Lower leg skin (tissue), 3 donors: ENCODE data around the gene NDUFA7.

ENCODE experiments used
- POLR2A ChIP-seq, 2 donors: fragments of 450-650 bp; IDR thresholded peaks; one replicate each; pipeline ENCODE4 v1.6.1; 2016 to 2017; ENCODE audit warnings: antibody characterized with exemption in 2 of 2, mild to moderate bottlenecking in 1 of 2, moderate library complexity in 1 of 2
- TF ChIP-seq, protein P1 (sequence below), 3 donors: fragments of 450-650 bp; IDR thresholded peaks; one replicate each; pipeline ENCODE4 v1.5.1; 2016; ENCODE audit warnings: antibody characterized with exemption in 3 of 3, mild to moderate bottlenecking in 3 of 3, moderate library complexity in 2 of 3

DNA sequence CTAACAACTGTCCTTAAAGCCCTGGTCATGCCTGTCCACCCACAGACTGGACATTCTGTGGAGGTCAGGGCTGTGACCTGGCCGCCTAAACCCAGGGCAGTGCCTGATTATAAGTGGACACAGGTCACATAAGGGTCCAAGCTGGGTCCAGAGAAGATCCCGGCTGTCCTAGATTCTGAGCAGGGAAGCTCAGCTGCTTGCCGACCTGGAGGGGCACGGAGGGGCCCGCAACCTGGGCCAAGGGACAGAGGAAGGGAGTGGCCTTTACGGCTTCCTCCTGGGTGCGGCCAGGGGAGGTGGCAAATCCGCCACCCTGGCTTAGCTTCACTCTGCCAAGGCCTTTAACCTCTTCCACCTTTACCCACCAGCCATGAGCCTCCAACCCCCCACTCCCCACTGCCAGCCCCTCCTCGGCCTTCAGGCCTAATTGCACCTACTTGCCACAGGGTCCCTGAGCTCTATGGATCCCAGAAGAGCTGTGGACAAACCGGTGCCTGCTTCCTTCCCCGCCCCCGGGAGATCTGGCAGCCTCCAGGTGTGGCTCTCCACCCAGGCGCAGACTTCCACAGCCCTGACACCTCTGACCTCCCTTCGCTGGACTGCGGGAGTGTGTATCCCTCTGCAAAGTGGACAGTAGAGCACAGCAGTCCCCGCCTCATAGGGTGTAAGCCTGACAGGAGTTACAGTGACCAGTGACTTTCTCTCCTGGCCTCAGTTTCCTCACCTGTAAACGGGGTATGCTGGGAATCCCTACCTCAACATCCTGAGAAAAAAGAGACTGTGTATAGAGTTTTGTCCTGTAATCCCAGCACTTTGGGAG is 14.7 kb downstream of the NDUFA7 start:
- TF ChIP-seq, protein P1, sequence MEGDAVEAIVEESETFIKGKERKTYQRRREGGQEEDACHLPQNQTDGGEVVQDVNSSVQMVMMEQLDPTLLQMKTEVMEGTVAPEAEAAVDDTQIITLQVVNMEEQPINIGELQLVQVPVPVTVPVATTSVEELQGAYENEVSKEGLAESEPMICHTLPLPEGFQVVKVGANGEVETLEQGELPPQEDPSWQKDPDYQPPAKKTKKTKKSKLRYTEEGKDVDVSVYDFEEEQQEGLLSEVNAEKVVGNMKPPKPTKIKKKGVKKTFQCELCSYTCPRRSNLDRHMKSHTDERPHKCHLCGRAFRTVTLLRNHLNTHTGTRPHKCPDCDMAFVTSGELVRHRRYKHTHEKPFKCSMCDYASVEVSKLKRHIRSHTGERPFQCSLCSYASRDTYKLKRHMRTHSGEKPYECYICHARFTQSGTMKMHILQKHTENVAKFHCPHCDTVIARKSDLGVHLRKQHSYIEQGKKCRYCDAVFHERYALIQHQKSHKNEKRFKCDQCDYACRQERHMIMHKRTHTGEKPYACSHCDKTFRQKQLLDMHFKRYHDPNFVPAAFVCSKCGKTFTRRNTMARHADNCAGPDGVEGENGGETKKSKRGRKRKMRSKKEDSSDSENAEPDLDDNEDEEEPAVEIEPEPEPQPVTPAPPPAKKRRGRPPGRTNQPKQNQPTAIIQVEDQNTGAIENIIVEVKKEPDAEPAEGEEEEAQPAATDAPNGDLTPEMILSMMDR (IDR thresholded peaks at IDR 0.05) = no peak
- no peak for TF ChIP-seq POLR2A (IDR thresholded peaks at IDR 0.05)
